Karpas-422 (cell line): ENCODE results near the gene ZNF865. TPM values are rescaled to one million over a fixed set of nuclear protein-coding genes. Genes with fewer than 3 reads are reported as not detected.
A peak's percentile ranks its signal among the peaks of the same experiment; 100 is the strongest.

Source experiments
- DNase-seq: peaks from one replicate; pipeline ENCODE4 v3.0.0-alpha.2; 2015
- H2AFZ ChIP-seq: fragments of 200-600 bp; sonication (generic); 2 replicates; pipeline ENCODE4 v1.6.1; 2014; ENCODE audit warnings: antibody characterized with exemption, low read length, mixed read lengths
- H3K27ac ChIP-seq: fragments of 200-600 bp; sonication (generic); 2 replicates; pipeline ENCODE4 v1.5.1; 2014; ENCODE audit warnings: mild to moderate bottlenecking, low read length, moderate library complexity
- H3K27me3 ChIP-seq: fragments of 200-600 bp; sonication (generic); 2 replicates; pipeline ENCODE4 v1.6.1; 2014; ENCODE audit warnings: low read length, mixed read lengths
- H3K36me3 ChIP-seq: fragments of 200-600 bp; sonication (generic); 2 replicates; pipeline ENCODE4 v1.6.1; 2014; ENCODE audit warnings: low read length, mixed read lengths; ENCODE audit not compliant: insufficient read depth
- H3K4me1 ChIP-seq: fragments of 200-600 bp; sonication (generic); 2 replicates; pipeline ENCODE4 v1.6.1; 2014; ENCODE audit warnings: mild to moderate bottlenecking, low read length, mixed read lengths
- H3K4me2 ChIP-seq: fragments of 200-600 bp; sonication (generic); 2 replicates; pipeline ENCODE4 v1.6.1; 2014; ENCODE audit warnings: low read length, low read depth, mild to moderate bottlenecking; ENCODE audit not compliant: poor library complexity, severe bottlenecking
- H3K4me3 ChIP-seq: fragments of 200-600 bp; sonication (generic); 2 replicates; pipeline ENCODE4 v1.5.1; 2014; ENCODE audit warnings: mild to moderate bottlenecking, antibody characterized with exemption, low read length, mixed read lengths
- H3K79me2 ChIP-seq: fragments of 200-600 bp; sonication (generic); 2 replicates; pipeline ENCODE4 v1.6.1; 2014; ENCODE audit warnings: mild to moderate bottlenecking, low read length, mixed read lengths
- H3K9ac ChIP-seq: fragments of 200-600 bp; sonication (generic); 2 replicates; pipeline ENCODE4 v1.6.0; 2014; ENCODE audit warnings: low read length
- H3K9me2 ChIP-seq: fragments of 200-600 bp; sonication (generic), shearing (Covaris generic); replicated peaks from 2 replicates; pipeline ENCODE4 v1.6.0; 2014; ENCODE audit warnings: mild to moderate bottlenecking, low read length, moderate library complexity; ENCODE audit not compliant: insufficient read depth
- H3K9me3 ChIP-seq: fragments of 300-700, 200-600 bp; sonication (generic); 2 replicates; pipeline ENCODE4 v1.6.1; 2014; ENCODE audit warnings: low read length, mixed read lengths
- H4K20me1 ChIP-seq: fragments of 200-600 bp; sonication (generic); 2 replicates; pipeline ENCODE4 v1.6.1; 2014; ENCODE audit warnings: mild to moderate bottlenecking, antibody characterized with exemption, low read length, low read depth; ENCODE audit not compliant: insufficient read depth
- total RNA-seq: library from RNA; depleted of rRNA; stranded (reverse); fragments of >200 nt; shearing (Covaris generic); gene quantifications from 2 replicates; pipeline ENCODE4 v1.2.3, GENCODE V29; 2014; ENCODE audit warnings: low replicate concordance

The ZNF865 gene
- total RNA-seq, 1 experiment from 2014 or later = 3.6 TPM

- DNase-seq = peak; percentile 96
- Histone ChIP-seq H3K4me1 (peaks cover 24% of the 10 kb centered on the region), H3K36me3 (peaks cover 17% of the 10 kb centered on the region), H3K27ac (peak within 1 kb of the TSS; percentile 88), H3K9me2 (no peaks in the 10 kb centered on the region), H2AFZ (peak within 1 kb of the TSS; percentile 51; the same call in 1 of the 2 replicates), H3K79me2 (peaks cover 9% of the 10 kb centered on the region), H4K20me1 (no peaks in the 10 kb centered on the region), H3K4me2 (peak within 1 kb of the TSS; percentile 75), H3K4me3 (peak within 1 kb of the TSS; percentile 68), H3K9ac (peak within 1 kb of the TSS; percentile 80), H3K27me3 (no peaks in the 10 kb centered on the region), H3K9me3 (no peaks in the 10 kb centered on the region)
These were observed 5.4 kb upstream of the ZNF865 start, which contains the start of gene ZNF524 for GRCh38 chr19:55599842-55600661. ZNF524 (plus strand) TSS chr19:55600288; CDS start chr19:55602113, 1,825 bp downstream.

- peaks cover 10% of the 10 kb centered on the region for H3K79me2 ChIP-seq
- peak overlapping the region; percentile 68 for H3K4me3 ChIP-seq
- H3K9me3 ChIP-seq = no peaks in the 10 kb centered on the region
- H3K4me1 ChIP-seq = peaks cover 25% of the 10 kb centered on the region
- no peak for DNase-seq
- H3K4me2 ChIP-seq = peak overlapping the region; percentile 75
- peak overlapping the region; percentile 88 for H3K27ac ChIP-seq
- H2AFZ ChIP-seq = 0 out of 2 replicates have a peak overlapping the region, but pooled peaks have one; percentile 6
- H4K20me1 ChIP-seq = no peaks in the 10 kb centered on the region
- no peaks in the 10 kb centered on the region for H3K27me3 ChIP-seq
- H3K9me2 ChIP-seq = no peaks in the 10 kb centered on the region
- H3K9ac ChIP-seq = peak overlapping the region; percentile 80
- H3K36me3 ChIP-seq = peaks cover 13% of the 10 kb centered on the region
These were observed 4.8 kb upstream of the ZNF865 start for GRCh38 chr19:55600662-55601028.

GRCh38 chr19:55601084-55601483, 4.4 kb upstream of the ZNF865 start:
- no peak for DNase-seq
- peak overlapping the region; percentile 75 for H3K4me2 ChIP-seq
- peaks cover 9% of the 10 kb centered on the region; the same call in 1 of the 2 replicates for H3K36me3 ChIP-seq
- no peaks in the 10 kb centered on the region for H3K9me3 ChIP-seq
- peaks cover 15% of the 10 kb centered on the region for H3K79me2 ChIP-seq
- H3K9me2 ChIP-seq = no peaks in the 10 kb centered on the region
- H3K4me3 ChIP-seq = peak overlapping the region; percentile 68
- H3K4me1 ChIP-seq = peaks cover 25% of the 10 kb centered on the region
- H3K9ac ChIP-seq = peak overlapping the region; percentile 80
- H3K27me3 ChIP-seq = no peaks in the 10 kb centered on the region
- H4K20me1 ChIP-seq = no peaks in the 10 kb centered on the region
- peak overlapping the region; percentile 88 for H3K27ac ChIP-seq
- no peak overlapping the region for H2AFZ ChIP-seq

- Histone ChIP-seq H3K9me2 (no peaks in the 10 kb centered on the region), H3K4me2 (no peak overlapping the region), H3K27me3 (no peaks in the 10 kb centered on the region), H3K27ac (no peak overlapping the region), H2AFZ (no peak overlapping the region), H3K9me3 (no peaks in the 10 kb centered on the region), H3K9ac (no peak overlapping the region), H3K4me3 (no peak overlapping the region), H3K4me1 (peaks cover 35% of the 10 kb centered on the region), H3K36me3 (peaks cover 7% of the 10 kb centered on the region; the same call in 1 of the 2 replicates), H3K79me2 (peaks cover 27% of the 10 kb centered on the region), H4K20me1 (no peaks in the 10 kb centered on the region; the same call in 1 of the 2 replicates)
- no peak for DNase-seq
These were observed 3.1 kb upstream of the ZNF865 start for GRCh38 chr19:55602104-55603001.

- DNase-seq = no peak
- no peaks in the 10 kb centered on the region for H3K27me3 ChIP-seq
- H3K4me1 ChIP-seq = peaks cover 34% of the 10 kb centered on the region
- peaks cover 31% of the 10 kb centered on the region for H3K79me2 ChIP-seq
- no peak overlapping the region for H3K9ac ChIP-seq
- no peak overlapping the region for H3K27ac ChIP-seq
- no peaks in the 10 kb centered on the region for H3K9me3 ChIP-seq
- peaks cover 7% of the 10 kb centered on the region; the same call in 1 of the 2 replicates for H3K36me3 ChIP-seq
- H3K4me2 ChIP-seq = no peak overlapping the region
- H3K9me2 ChIP-seq = no peaks in the 10 kb centered on the region
- H4K20me1 ChIP-seq = no peaks in the 10 kb centered on the region; the same call in 1 of the 2 replicates
- H2AFZ ChIP-seq = no peak overlapping the region
- no peak overlapping the region for H3K4me3 ChIP-seq
These were observed 2.3 kb upstream of the ZNF865 start for GRCh38 chr19:55603115-55603514.

- H2AFZ ChIP-seq = no peak overlapping the region
- H3K4me2 ChIP-seq = no peak overlapping the region
These were observed 1.7 kb upstream of the ZNF865 start for GRCh38 chr19:55603581-55604292.

GRCh38 chr19:55605207-55605636, 225 bp upstream of the ZNF865 start:
- peak; percentile 100 for DNase-seq
- Histone ChIP-seq H3K9ac (peak overlapping the region; percentile 89), H3K27me3 (no peaks in the 10 kb centered on the region), H3K9me3 (no peaks in the 10 kb centered on the region), H3K4me2 (peak overlapping the region; percentile 75), H3K27ac (peak overlapping the region; percentile 87), H3K79me2 (peaks cover 44% of the 10 kb centered on the region), H3K36me3 (peaks cover 24% of the 10 kb centered on the region), H3K4me3 (peak overlapping the region; percentile 75), H2AFZ (no peak overlapping the region), H3K4me1 (peaks cover 28% of the 10 kb centered on the region), H4K20me1 (peaks cover 6% of the 10 kb centered on the region), H3K9me2 (no peaks in the 10 kb centered on the region)

More at GRCh38 chr19:55603581-55604292, 1.7 kb upstream of the ZNF865 start:
- H3K36me3 ChIP-seq = peaks cover 11% of the 10 kb centered on the region
- H3K27ac ChIP-seq = no peak overlapping the region
- DNase-seq = no peak
- H3K4me3 ChIP-seq = no peak overlapping the region; the same call in 1 of the 2 replicates
- peaks cover 30% of the 10 kb centered on the region for H3K79me2 ChIP-seq
- H3K9ac ChIP-seq = no peak overlapping the region
- no peaks in the 10 kb centered on the region; the same call in 1 of the 2 replicates for H4K20me1 ChIP-seq
- H3K4me1 ChIP-seq = peaks cover 28% of the 10 kb centered on the region
- H3K9me2 ChIP-seq = no peaks in the 10 kb centered on the region
- H3K27me3 ChIP-seq = no peaks in the 10 kb centered on the region
- no peaks in the 10 kb centered on the region for H3K9me3 ChIP-seq
